ENCODE results near the gene HYAL3. TPM values are rescaled to one million over a fixed set of nuclear protein-coding genes. Genes with fewer than 3 reads are reported as not detected.

HYAL3 gene
- total and polyA plus RNA-seq, 10 of the 15 experiments (the other 5 are each of a cell fraction or from before 2014, with no cell fraction given): 0.37 to 4.2 (median 2.8) TPM

DNA sequence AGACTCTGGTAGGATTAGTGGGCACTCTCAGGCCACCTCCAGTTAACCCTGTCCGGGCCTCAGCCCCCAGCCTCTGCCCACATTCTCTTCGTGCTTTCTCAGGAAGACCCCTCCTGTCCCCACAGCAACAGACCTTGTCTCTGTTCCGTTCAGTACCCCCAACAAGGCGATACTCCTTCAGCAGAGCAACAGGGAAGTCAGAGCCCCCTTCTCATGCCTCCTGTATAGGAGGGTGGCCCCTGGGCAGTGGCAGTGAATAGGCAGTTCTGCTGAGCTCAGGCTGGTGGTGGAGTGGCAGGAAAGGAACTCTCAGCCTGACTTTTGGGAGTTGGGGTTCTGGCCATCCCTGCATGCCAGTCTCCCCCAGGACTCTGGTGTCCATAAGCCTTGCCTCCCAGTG lies 29.7 kb downstream of the HYAL3 start:
- 9% methylated on average over 4 of the region's 4 CpGs for WGBS (ENCODE audit: insufficient coverage, insufficient replicate concordance, low lambda C conversion rate, missing lambda C conversion rate)
- intact Hi-C loops (cut with micrococcal nuclease; ENCODE audit: unreplicated experiment): no loop called here
- no peak for ATAC-seq
- no peaks in the 10 kb centered on the region for H4K20me1 ChIP-seq (ENCODE audit: control insufficient read depth, insufficient read depth)
- peaks cover under 1 to 5% of the 10 kb centered on the region in 2 experiments; a peak in 3 of 4 replicates for H3K27me3 ChIP-seq (replicated peaks in 1 of 2; ENCODE audit: control insufficient read depth in 2 of 2, insufficient read depth in 2 of 2, low read length in 1 of 2)
- TF ChIP-seq EZH2 (IDR thresholded peaks at IDR 0.05; ENCODE audit: borderline replicate concordance, control insufficient read depth, low read depth, low read length) (no peak), NR2C2 (IDR thresholded peaks at IDR 0.05; ENCODE audit: borderline replicate concordance, control insufficient read depth, insufficient read length, low read depth) (no peak), BRCA1 (IDR thresholded peaks at IDR 0.05; ENCODE audit: low read depth, low read length) (no peak), FOS (IDR thresholded peaks at IDR 0.05; ENCODE audit: borderline replicate concordance, extremely low read depth, insufficient read length) (no peak), ZZZ3 (IDR thresholded peaks at IDR 0.05; ENCODE audit: control insufficient read depth, insufficient read length, low read depth) (no peak), STAT1 (conservative IDR thresholded peaks at IDR 0.05) (no peak), HCFC1 (IDR thresholded peaks at IDR 0.05; ENCODE audit: low read length) (no peak), TCF7 (IDR thresholded peaks at IDR 0.05; ENCODE audit: borderline replicate concordance) (no peak), KAT2A (conservative IDR thresholded peaks at IDR 0.05; ENCODE audit: control insufficient read depth, low read depth, low read length) (no peak), WRNIP1 (IDR thresholded peaks at IDR 0.05; ENCODE audit: borderline replicate concordance, low read depth, low read length) (no peak)
- TF ChIP-seq, protein P1, sequence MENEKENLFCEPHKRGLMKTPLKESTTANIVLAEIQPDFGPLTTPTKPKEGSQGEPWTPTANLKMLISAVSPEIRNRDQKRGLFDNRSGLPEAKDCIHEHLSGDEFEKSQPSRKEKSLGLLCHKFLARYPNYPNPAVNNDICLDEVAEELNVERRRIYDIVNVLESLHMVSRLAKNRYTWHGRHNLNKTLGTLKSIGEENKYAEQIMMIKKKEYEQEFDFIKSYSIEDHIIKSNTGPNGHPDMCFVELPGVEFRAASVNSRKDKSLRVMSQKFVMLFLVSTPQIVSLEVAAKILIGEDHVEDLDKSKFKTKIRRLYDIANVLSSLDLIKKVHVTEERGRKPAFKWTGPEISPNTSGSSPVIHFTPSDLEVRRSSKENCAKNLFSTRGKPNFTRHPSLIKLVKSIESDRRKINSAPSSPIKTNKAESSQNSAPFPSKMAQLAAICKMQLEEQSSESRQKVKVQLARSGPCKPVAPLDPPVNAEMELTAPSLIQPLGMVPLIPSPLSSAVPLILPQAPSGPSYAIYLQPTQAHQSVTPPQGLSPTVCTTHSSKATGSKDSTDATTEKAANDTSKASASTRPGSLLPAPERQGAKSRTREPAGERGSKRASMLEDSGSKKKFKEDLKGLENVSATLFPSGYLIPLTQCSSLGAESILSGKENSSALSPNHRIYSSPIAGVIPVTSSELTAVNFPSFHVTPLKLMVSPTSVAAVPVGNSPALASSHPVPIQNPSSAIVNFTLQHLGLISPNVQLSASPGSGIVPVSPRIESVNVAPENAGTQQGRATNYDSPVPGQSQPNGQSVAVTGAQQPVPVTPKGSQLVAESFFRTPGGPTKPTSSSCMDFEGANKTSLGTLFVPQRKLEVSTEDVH (IDR thresholded peaks at IDR 0.05; ENCODE audit: low read depth, partially characterized antibody): no peak
- TF ChIP-seq, protein P2, sequence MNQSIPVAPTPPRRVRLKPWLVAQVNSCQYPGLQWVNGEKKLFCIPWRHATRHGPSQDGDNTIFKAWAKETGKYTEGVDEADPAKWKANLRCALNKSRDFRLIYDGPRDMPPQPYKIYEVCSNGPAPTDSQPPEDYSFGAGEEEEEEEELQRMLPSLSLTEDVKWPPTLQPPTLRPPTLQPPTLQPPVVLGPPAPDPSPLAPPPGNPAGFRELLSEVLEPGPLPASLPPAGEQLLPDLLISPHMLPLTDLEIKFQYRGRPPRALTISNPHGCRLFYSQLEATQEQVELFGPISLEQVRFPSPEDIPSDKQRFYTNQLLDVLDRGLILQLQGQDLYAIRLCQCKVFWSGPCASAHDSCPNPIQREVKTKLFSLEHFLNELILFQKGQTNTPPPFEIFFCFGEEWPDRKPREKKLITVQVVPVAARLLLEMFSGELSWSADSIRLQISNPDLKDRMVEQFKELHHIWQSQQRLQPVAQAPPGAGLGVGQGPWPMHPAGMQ (IDR thresholded peaks at IDR 0.05; ENCODE audit: borderline replicate concordance): no peak
- TF ChIP-seq, protein P3, sequence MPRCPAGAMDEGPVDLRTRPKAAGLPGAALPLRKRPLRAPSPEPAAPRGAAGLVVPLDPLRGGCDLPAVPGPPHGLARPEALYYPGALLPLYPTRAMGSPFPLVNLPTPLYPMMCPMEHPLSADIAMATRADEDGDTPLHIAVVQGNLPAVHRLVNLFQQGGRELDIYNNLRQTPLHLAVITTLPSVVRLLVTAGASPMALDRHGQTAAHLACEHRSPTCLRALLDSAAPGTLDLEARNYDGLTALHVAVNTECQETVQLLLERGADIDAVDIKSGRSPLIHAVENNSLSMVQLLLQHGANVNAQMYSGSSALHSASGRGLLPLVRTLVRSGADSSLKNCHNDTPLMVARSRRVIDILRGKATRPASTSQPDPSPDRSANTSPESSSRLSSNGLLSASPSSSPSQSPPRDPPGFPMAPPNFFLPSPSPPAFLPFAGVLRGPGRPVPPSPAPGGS (IDR thresholded peaks at IDR 0.05; ENCODE audit: borderline replicate concordance, insufficient read depth, low read depth, low read length, poor library complexity, severe bottlenecking): no peak
- no peak overlapping the region for H2AFZ ChIP-seq (ENCODE audit: control insufficient read depth, low read depth, low read length)
- no peak overlapping the region for H3K4me2 ChIP-seq (ENCODE audit: control insufficient read depth, insufficient read depth)
- no peaks in the 10 kb centered on the region for H3K79me2 ChIP-seq (ENCODE audit: control insufficient read depth, insufficient read depth, low read length)
- in situ Hi-C loops (cut with MboI): no loop called here
- BruUV-seq (replicated peaks): no TSS peak
- no peaks in the 10 kb centered on the region for H3K36me3 ChIP-seq (ENCODE audit: control insufficient read depth in 2 of 2, insufficient read depth in 2 of 2, low read length in 1 of 2)
- no peak overlapping the region for H3K9ac ChIP-seq (ENCODE audit: control insufficient read depth, insufficient read depth, low read length)
- POLR2A ChIA-PET: interaction anchor here (0.6 kb wide), 1 partner anchor 67 kb away, joined by 3 read pairs; no protein-coding TSS in a partner anchor
- RAD21 ChIA-PET (ENCODE audit: unreplicated experiment): no interaction called here
- no peaks in the 10 kb centered on the region for H3K9me3 ChIP-seq (replicated peaks; ENCODE audit: control insufficient read depth, insufficient read depth, low read length)
- SMC1A ChIA-PET (ENCODE audit: uncharacterized antibody, unreplicated experiment): no interaction called here
- no peak overlapping the region for H3K4me3 ChIP-seq
- CTCF ChIA-PET: interaction anchor here (0.7 to 1.9 kb wide), 5 partner anchors 9 to 150 kb away, joined by 3 to 7 read pairs (median 4); no protein-coding TSS in a partner anchor
- no peak for DNase-seq (ENCODE audit: low read depth, low spot score)
- H3K27ac ChIP-seq (ENCODE audit: control insufficient read depth, insufficient read depth): no peak overlapping the region
- H3K4me1 ChIP-seq (ENCODE audit: control insufficient read depth, insufficient read depth, low read length): peaks cover 6% of the 10 kb centered on the region
- FAIRE-seq: no peak

All from GM12878 (cell line).